GM20431 (cell line): ENCODE results near the gene CREG1.

Experiments
- in situ Hi-C: fragments of 300-500 bp; cut with MseI, MboI; formaldehyde crosslinking; loops from one replicate; pipeline ENCODE4 v1.15.0; 2020; ENCODE audit warnings: low sequenced_read_pairs; ENCODE audit not compliant: unreplicated experiment

Gene CREG1

DNA sequence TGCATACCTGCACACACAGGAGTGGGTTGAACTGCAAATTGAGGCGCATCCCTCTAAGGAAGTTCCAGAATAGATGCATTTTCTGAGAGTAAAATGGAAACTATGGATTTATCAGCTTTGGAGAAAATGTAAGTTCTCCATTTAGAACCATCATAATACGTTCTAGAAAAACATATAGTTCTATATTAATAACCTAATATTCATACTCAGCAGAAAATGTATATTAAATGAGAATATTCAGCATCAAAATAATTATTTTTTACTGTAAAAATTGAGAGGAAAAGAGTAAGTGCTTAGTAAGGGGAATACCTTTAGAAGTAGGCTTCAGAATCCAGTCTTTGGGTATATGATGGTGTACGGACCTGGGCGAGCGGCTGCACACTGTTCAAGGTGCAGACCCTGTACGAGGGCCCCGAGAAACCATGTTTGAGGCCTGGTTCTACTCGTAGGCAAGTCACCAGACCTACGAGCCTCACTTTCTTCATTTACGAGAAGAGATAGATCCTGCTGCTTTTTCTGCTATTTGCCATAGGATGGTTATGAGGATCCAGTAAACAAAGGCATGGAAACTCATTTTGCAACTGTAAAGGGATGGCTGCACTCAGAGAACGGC lies 42.1 kb downstream of the CREG1 start:
- in situ Hi-C loops: no loop called here

DNA sequence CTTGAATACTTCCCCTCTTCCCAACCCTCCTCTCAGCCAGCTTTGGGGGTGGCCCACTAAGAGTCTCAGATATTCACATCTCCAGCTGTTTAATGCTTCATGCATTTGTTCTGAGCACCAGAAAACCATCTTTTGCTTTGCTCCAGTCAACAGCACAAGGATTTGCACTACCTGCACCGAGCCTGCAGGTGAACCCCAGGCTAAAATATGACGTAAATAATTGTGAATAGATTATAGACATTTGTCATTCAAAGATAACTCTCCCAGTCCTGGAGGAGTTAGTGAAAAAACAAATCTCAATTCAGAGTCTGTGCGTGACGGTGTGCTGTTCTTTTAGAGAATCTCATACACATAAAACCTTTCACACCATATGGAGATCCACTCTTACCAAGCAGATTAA lies 42.7 kb downstream of the CREG1 start:
- in situ Hi-C loops: no loop called here

DNA sequence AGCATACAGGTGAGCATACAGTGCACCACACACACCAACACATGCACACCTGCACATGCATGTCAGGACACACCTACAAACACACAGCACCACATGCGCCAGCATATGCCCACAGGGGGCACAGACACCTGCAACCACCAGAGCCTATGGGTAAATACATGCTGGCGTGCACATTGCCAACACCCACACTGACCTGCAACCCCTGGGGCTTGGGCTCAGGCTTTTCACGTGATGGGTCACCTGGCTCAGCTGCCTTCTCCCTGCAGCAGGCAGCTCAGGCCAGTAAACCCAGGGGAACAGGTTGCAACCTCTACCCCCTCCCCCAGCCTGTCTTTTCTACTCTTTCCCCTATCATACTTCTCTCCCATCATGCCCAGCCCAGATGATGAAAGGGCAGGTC lies 43.3 kb downstream of the CREG1 start:
- in situ Hi-C loops: no loop called here

DNA sequence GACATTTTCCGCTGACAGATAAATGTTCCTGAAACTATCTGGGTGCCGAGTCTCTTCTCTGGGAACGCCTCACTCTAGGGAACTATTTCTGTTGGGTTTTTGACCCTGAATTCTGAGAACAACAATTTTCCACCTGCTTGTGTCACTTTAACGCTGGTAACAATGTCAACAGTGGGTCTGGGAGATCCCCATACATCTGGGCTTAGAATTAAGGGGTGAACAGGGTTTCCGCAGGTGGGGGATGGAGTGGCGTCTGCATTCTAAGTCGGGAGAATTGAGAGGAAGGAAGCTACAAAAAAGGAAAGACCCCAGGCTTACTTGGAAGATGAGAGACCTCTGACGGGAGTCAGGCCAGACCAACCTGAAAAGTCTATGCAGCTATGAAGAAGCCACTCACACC lies 44.0 kb downstream of the CREG1 start:
- in situ Hi-C loops: no loop called here

DNA sequence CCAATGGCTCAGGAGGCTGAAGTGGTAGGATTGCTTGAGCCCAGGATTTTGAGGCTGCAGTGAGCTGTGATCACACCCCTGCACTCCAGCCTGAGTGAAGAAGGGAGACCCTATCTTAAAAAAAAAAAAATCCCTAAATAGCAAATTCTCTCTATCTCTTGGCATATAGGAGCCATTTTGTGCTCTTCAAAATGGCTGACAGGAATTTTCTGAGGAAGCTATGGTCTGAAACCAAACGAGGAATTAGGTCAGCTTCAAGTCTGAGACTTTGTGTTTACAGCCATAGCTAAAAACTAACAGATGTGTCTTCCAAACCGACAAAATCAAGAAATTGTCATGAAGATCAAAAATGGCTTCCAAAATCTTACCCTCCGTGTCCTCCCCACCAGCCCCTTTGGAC lies 45.8 kb downstream of the CREG1 start:
- in situ Hi-C loops: no loop called here

DNA sequence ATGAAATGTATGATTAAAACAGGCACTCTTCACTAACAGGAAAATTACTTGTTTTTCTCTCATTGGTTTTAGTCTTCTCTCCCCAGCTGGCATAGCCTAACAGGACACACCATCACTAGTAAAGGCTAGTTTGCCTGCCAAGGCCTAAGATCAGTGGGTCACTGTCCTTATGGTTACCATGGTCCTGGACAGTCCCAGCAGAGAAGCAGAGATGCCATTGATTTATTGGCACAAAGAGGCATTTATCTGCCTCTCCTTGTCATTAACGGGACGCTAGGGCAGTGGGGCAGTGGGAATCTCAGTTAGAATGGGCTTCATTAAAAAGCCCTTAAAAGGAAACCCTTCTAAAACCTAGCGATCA lies 49.1 kb downstream of the CREG1 start:
- in situ Hi-C loops: no loop called here

DNA sequence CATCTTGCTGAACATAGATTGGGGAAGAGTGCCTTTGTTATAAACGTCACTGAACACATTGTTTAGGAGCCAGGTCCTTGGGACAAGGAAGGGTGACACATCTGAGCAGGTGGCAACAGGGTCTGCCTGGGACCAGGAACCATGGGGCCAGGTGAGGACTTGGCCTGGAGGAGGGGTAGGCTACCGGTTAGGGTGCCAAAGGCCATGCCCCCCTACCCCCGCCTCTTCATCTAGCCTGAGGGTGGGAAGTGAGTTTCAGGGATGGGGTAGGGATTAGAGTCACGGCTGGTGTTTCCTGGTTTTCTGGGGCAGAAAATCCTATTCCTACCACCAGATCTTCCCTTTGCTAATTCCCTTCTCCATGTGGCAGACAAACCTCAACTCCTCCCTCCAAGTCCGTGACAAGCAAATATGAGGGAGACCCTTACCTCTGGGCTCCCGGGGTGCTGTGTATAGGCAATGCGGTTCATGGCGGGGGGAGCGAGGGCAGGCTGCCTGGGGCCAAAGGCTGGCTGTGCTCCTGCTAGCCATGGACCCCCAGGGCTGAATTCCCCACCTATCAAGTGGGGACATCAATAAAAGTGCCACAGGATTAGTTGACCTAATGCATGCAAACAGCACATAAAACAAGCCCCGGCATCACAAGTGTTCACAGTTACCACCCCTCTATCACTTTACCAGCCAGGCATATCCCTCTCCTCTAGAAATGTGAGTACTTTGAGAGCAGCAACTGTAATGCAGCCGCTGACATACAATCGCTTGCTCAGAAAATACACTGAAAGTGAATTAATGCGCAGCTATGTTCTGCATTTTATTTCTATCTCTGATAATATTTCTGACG lies 49.7 kb downstream of the CREG1 start:
- in situ Hi-C loops: no loop called here

DNA sequence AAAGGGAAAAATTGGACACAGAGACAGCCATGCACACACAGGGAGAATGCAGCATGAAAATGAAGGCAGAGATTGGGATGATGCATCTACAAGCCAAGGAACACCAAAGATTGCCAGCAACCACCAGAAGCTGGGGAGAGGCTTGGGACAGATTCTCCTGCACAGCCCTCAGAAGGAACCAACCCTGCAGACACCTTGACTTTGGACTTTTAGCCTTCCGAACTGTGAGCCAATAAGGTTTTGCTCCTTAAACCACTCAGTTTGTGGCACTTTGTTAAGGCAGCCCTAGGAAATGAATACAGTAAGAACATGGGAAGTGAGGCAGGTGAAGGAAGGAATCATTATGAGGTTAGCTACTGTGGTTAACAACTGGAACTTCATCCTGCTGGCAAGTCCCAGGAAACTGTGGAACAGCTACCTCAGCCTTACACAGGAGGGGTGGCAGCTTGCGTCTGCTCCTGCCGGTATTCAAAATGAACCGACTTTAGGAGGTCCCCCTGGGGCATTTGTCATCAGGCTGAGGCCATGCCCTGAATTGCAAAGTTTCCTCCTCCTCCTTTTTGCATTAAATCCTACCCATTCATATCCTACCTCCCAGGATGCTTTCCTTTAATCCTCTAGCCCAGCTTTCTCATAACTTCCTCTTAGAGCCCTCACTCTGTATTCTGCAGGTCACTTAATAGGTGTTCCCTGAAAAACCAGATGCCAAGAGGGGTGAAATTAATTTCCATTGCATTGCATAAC lies 50.7 kb downstream of the CREG1 start:
- in situ Hi-C loops: no loop called here

DNA sequence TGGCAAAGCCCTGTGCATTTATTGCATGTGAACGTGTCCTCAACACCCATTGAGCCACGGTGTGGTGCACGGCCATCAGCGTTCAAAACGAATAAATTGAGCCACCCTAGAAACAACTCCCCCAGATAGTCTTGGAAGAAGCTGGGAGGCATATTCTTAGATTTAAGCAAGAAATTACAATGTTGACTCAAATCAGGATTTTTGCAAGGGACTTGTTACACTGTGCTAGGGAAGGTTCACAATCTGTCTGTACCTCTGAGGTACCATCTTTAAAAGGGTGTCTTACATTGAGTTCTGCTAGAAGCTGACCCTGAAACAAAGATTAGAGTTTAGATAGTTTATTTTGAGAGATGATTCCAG lies 51.4 kb downstream of the CREG1 start:
- in situ Hi-C loops: no loop called here

DNA sequence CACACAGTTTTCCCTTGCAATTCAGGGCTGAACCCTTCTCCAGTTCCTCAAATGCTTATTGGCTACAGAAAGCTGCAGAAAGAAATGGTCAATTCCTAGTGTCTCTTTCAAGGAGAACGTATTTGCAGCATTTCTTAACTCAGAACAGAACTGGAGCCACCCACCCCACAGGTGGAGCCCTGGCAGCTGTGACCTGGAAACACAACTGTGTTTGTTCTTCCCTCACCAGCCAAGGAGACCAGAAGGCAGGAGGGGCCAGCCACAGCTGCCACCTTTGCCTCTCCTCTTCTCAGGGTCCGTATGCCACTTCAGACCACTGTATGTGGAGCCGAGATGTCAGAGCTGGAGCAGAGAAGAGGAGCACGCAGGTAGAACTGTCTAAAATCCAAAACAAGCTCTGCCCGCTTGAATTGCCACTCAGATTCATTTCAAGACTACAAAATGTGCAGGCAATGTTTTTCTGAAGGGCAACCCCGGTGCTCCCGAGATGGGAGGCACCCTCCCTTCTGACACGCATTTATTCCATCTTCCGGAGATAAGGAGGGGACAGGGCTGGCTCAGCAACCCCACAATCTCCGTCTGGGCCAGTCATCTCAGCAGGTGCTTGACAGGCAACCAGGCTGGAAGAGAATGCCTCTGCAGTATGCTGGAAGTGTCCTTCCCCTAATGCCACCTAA lies 51.9 kb downstream of the CREG1 start:
- in situ Hi-C loops: no loop called here

DNA sequence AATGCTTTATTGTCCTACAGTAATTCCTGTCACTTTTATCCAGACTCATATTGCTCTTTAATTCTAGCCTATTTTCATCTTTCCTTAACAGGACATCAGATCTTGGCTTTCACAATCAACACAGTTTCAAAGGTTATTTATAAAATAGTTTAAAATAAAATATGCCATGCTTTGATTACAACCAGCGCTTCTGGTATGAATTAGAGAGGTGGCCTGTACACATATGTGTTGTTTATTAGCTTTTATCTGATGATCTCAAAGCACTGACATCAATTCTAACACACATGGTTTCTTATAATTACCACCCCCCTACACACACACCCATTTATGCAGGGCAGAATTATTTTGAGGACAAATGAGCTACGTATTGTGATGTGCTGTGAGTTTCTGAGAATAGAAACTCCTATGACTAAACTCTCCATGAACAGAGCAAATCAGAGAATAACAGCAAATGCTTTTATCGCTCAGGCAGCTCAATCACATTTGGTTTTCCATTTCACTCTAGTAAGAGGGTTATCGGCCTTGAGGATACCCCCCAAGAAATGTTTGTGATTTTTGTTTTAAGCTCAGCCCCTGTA lies 53.2 kb downstream of the CREG1 start:
- in situ Hi-C loops: no loop called here

DNA sequence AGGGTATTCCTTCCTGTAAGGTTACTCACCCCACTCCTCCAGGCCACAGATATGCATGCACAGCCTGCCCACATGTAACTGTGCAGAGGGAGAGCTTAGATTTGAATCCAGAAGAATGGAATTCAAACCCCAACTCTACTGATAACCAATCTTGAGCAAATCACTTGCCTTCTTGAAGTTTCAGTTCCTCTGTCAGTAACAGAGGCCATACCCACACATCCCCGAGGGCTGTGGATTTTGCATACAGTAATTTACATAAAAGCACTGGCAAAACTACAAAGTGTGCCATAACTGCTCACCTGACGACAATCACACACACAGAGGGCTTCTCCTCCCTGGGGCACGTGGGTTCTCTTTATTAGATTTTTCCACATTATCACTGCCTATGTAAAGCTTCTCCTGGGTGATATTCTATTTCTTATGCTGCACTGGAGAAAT lies 53.9 kb downstream of the CREG1 start:
- in situ Hi-C loops: no loop called here

DNA sequence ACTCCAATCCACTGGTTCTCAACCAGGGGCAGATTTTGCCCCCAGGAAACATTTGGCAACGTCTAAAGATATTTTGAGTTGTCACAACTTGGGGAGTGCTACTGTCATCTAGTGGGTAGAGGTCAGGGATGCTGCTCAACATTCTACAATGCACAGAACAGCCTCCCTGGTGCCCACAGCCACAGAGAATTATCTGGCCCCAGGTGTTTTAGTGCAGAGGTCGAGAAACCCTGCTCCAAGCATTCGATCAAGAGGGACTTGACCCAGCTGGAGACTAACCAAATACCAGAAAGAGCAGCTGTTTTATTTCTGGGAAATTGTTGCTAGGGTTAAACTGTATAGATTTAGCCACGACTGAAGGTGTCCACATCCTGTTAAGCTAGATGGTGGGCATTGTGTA lies 54.5 kb downstream of the CREG1 start:
- in situ Hi-C loops: no loop called here

DNA sequence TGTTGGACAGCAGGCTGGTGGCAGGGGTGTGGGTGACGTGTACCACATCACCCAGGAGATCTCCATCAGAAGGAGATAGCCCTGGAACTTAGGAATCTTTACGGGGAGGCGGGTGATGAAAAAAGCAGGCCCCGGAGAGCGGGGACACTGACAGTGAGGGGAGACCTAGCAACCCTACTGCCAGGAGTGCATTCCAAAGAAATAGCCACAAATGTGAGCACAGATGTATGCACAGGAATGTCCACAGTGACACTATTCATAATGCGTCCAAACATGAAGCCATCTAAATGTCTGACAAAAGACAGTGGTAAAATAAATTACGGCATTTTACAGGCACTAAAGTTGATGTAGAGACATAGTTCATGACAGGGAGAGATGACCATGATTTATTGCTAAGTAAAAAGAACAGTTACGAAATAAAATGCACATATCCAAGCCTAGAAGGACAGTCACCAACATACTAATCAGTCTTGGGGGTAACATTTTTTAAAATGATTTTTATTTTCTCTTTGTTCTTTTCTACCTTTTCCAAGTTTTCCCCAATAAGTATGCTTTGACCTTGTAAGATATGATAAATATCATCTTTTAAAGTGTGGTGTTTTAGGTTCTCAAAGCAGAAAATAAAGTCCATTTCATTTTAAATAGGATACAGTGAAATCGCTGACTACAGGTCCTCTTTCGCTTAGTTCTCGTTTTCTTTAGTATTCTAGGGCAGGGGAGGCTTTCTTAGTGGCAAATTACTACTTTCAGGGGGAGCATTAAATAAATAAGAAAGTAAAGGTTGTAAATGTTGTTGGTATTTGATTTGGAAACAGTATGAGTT lies 56.6 kb downstream of the CREG1 start:
- in situ Hi-C loops: no loop called here

DNA sequence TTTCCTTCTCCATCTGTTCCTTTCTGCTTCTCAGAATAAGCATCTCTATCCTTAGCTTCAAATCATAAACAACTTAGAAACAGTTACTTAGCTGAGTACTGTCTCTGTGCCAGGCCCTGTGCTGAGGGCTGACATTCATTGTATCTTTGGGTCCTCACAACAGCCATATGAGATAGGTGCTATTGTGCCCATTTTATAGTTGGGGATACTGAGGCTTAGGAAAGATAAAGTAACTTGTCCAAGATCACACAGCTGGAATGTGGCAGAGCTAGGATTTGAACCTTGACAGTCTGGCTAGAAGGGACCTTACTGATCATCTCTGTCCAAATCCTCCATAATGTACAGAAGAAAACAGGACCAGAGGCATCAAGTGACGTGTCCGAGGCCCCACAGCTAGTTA lies 60.2 kb downstream of the CREG1 start:
- in situ Hi-C loops: no loop called here

DNA sequence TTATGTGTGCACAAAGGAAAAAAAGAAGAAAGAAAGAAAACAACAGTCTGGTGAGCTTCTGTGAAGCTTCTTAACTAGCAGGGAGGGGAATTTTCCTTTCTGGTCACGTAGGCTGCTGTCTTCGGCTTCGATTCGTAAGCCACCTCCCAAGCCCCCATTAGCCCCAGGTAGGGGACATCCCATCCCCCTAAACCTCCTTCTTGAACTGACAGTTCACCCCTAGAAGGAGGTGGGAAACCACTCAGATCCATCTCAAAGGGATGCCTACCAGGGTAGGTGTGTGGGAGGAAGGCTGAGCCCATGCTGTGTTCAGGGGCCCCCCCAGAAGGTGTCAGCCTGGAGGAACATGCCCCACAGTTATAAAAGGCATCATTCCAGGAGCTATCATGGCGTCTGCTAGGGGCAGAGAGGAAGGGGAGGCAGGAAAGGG lies 61.1 kb downstream of the CREG1 start:
- in situ Hi-C loops: no loop called here

DNA sequence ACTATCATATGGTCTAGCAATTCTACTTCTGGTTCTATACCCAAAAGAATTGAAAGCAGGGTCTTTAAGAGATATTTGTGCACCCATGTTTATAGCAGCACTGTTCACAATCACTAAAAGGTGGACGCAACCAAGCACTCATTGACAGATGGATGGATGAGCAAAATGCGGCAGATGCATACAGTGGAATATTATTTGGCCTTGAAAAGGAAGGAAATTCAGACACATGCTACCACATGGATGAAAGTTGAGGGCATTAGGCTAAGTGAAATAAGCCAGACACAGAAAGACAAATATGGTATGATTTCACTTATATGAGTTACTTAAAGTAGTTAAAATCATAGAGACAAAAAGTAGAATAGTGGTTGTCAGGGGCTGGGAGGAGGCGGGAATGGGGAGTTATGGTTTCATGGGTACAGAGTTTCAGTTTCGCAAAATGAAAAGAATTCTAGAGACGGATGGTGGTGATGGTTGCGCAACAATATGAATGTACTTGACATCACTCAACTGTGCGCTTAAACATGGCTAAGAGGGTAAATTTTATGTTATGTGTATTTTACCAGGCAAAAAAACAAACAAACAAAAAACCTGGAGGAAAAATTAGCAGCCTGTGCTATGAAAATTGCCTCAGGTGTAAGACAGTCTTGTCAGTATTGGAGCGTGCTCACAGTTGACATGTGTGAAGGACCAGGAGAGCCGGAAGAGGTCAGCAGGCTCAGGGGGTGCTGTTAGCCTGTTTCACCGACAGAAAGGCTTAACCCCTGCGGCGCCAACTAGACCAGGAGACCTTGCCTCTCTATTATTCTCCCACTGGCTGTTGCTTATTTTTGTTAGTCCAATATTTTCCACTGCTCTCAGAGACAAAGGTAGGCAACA lies 61.7 kb downstream of the CREG1 start:
- in situ Hi-C loops: no loop called here
